WERI-Rb-1 (cell line): ENCODE data around the gene PRRG3.

Experiments
- DNase-seq: peaks from one replicate; pipeline ENCODE4 v3.0.0-alpha.2; 2020
- H3K27ac ChIP-seq: fragments of 250-450 bp; sonication (Bioruptor Pico); 2 replicates; pipeline ENCODE4 v1.5.1; 2020; ENCODE audit warnings: mild to moderate bottlenecking, moderate library complexity
- H3K27me3 ChIP-seq: fragments of 250-450 bp; sonication (Bioruptor Pico); 2 replicates; pipeline ENCODE4 v1.5.1; 2021; ENCODE audit warnings: mild to moderate bottlenecking, low read depth, moderate library complexity; ENCODE audit not compliant: insufficient read depth, severe bottlenecking
- H3K36me3 ChIP-seq: fragments of 250-450 bp; sonication (Bioruptor Pico); 2 replicates; pipeline ENCODE4 v1.5.1; 2020; ENCODE audit warnings: mild to moderate bottlenecking, moderate library complexity
- H3K4me3 ChIP-seq: 2 replicates; pipeline ENCODE4 v1.5.1; 2011; ENCODE audit warnings: low read depth, mild to moderate bottlenecking, control low read depth, low read length
- H3K9me3 ChIP-seq: fragments of 250-450 bp; sonication (Bioruptor Pico); 2 replicates; pipeline ENCODE4 v1.5.1; 2021; ENCODE audit warnings: mild to moderate bottlenecking, moderate library complexity; ENCODE audit not compliant: severe bottlenecking
- CTCF ChIP-seq: IDR thresholded peaks from 2 replicates; pipeline ENCODE4 v1.5.1; 2011; ENCODE audit warnings: low read depth, mild to moderate bottlenecking, control low read depth, inconsistent platforms, low read length

The PRRG3 gene

GRCh38 chrX:151746502-151746901 lies 51.2 kb downstream of the PRRG3 start:
- Histone ChIP-seq H3K4me3 (no peak overlapping the region), H3K27ac (no peak overlapping the region), H3K27me3 (peaks cover 76% of the 10 kb centered on the region), H3K36me3 (no peaks in the 10 kb centered on the region), H3K9me3 (no peaks in the 10 kb centered on the region)
- DNase-seq = no peak
- no peak for TF ChIP-seq CTCF

- DNase-seq = no peak
- Histone ChIP-seq H3K27me3 (peaks cover 79% of the 10 kb centered on the region), H3K9me3 (no peaks in the 10 kb centered on the region), H3K4me3 (no peak overlapping the region), H3K36me3 (no peaks in the 10 kb centered on the region), H3K27ac (no peak overlapping the region)
- TF ChIP-seq CTCF = no peak
These were observed 55.3 kb downstream of the PRRG3 start for GRCh38 chrX:151750511-151750910.

GRCh38 chrX:151752847-151753246 lies 57.6 kb downstream of the PRRG3 start:
- DNase-seq = no peak
- no peak for TF ChIP-seq CTCF
- Histone ChIP-seq H3K27me3 (peaks cover 68% of the 10 kb centered on the region), H3K9me3 (no peaks in the 10 kb centered on the region), H3K4me3 (no peak overlapping the region), H3K27ac (no peak overlapping the region), H3K36me3 (no peaks in the 10 kb centered on the region)

GRCh38 chrX:151753313-151754046 lies 58.2 kb downstream of the PRRG3 start:
- Histone ChIP-seq H3K27me3 (peaks cover 70% of the 10 kb centered on the region), H3K4me3 (no peak overlapping the region), H3K36me3 (no peaks in the 10 kb centered on the region), H3K27ac (no peak overlapping the region), H3K9me3 (no peaks in the 10 kb centered on the region)
- peak; percentile 99 for TF ChIP-seq CTCF
- DNase-seq = peak; percentile 74

GRCh38 chrX:151754047-151754429 lies 58.8 kb downstream of the PRRG3 start:
- Histone ChIP-seq H3K27me3 (peaks cover 65% of the 10 kb centered on the region), H3K4me3 (no peak overlapping the region), H3K36me3 (no peaks in the 10 kb centered on the region), H3K27ac (no peak overlapping the region), H3K9me3 (no peaks in the 10 kb centered on the region)
- no peak for DNase-seq
- TF ChIP-seq CTCF = no peak
